T follicular helper cell (primary cell): ENCODE measurements around the gene TMEM204.

Experiments
- DNase-seq: peaks from one replicate; pipeline ENCODE4 v3.0.0-alpha.2; 2020; ENCODE audit warnings: low read depth

Gene TMEM204

GRCh38 chr16:1557576-1557975 is 24.1 kb downstream of the TMEM204 start:
- no peak for DNase-seq

- DNase-seq = peak; percentile 21
Measured at GRCh38 chr16:1559446-1559975, 26.0 kb downstream of the TMEM204 start.

- no peak for DNase-seq
Measured at GRCh38 chr16:1560153-1560552, 26.7 kb downstream of the TMEM204 start.

DNA sequence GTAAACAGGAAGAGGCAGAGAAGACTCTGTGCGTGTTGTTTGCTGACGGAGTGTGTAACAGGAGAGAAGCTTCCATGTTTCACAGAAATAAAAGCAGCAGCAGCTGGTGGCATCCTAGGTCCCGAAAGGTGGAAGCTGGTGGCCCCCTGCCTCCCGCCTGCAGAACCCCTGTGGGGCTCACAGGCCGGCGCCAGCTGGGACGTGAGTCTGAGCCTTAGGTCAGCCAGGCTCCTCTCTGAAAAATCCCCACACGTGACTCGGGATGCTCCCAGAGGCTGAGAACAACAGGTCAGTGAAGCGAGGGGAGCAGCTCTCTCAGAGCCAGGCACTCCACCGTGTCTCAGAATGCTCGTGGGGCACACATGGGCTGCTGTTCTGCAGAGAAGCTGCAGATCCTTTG is 27.4 kb downstream of the TMEM204 start:
- DNase-seq = no peak

DNA sequence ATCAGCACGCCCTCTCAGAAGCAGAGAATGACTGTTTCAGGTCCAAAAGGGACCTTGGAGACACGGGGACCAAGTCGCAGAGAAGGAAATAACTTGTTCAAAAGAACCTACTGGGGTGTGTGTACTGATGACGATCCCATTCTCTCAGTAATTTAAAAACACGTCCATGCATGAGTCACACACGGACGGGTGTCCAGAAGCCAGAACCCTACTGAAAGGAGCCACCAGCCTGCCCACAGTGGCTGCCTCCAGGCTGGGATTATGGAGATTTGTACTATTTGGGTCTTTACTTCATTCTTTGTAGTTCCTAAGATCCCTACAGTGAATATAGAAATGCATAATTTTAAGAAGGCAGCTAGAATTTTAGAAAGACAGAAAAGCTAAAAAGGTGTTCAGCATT is 27.8 kb downstream of the TMEM204 start:
- no peak for DNase-seq

- DNase-seq = no peak
Measured at GRCh38 chr16:1561836-1562235, 28.4 kb downstream of the TMEM204 start.

DNA sequence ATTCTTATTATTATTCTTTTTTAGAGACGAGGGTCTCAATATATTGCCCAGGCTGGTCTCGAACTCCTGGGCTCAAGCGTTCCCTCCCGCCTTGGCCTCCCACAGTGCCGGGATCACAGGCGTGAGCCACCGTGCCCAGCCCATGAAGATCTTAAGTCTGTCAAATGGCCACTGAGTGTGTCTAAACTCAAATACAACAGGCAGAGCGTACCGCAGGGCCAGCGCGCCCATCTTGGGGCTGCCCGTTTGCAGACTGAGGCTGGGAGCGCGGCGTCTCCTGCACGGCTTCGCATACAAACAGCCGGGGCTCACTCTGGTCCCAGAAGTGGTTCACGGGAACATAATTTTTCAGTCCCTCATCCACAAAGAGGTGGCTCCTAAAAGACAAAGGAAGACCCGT is 30.3 kb downstream of the TMEM204 start:
- DNase-seq = no peak

- no peak for DNase-seq
Measured at GRCh38 chr16:1564325-1564724, 30.9 kb downstream of the TMEM204 start.

GRCh38 chr16:1565083-1565805 is 31.8 kb downstream of the TMEM204 start:
- no peak for DNase-seq

DNA sequence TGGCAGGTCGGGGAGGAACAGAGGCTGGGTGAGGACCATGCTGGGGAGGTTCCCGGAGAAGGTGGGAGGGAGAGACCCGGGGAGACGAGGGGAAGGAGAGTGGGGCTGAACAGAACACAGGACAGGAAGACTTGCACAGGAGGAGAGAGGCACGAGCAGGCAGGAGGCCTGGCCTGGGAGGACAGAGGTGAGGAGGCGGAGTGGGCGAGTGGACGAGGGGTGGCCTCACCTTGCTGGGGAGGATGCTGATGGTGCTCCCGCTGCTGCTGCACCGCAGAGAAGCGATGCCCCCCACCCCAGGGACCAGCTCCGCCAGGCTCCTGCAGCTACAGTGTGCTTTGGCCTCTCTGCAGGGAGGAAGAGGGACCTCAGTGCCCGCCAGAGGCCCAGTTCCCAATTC is 34.5 kb downstream of the TMEM204 start:
- no peak for DNase-seq

DNA sequence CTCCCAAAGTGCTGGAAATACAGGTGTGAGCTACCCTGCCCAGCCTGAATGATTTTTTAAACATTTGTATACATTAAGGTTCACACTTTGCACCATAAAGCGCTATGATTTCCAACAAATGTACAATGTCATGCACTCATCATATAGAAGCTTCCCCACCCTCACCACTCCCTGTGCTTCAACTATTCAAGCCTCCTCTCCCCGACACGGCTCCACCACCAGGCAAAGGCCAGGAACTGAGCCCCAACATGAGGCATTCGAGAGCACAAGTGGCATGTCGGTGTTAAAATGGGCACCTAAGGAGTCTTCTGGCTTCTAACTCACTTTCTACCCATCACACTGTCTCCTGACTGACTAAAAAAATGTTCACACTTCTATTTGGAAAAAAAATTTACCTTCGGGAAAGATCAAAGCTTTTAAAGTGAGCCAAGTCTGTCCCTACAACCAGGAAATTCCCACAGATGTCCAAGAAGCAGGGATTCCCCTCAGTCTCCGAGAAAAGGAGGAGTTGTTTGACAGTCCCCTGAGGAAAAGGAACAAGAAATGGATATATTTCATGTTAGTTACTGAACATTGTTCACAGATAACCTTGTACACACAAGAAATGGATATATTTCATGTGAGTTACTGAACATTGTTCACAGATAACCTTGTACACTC is 37.7 kb downstream of the TMEM204 start:
- DNase-seq = no peak

- DNase-seq = no peak
Measured at GRCh38 chr16:1572673-1573072, 39.2 kb downstream of the TMEM204 start.

GRCh38 chr16:1573301-1573700 is 39.8 kb downstream of the TMEM204 start:
- DNase-seq = no peak

- no peak for DNase-seq
Measured at GRCh38 chr16:1575578-1575977, 42.1 kb downstream of the TMEM204 start.

DNA sequence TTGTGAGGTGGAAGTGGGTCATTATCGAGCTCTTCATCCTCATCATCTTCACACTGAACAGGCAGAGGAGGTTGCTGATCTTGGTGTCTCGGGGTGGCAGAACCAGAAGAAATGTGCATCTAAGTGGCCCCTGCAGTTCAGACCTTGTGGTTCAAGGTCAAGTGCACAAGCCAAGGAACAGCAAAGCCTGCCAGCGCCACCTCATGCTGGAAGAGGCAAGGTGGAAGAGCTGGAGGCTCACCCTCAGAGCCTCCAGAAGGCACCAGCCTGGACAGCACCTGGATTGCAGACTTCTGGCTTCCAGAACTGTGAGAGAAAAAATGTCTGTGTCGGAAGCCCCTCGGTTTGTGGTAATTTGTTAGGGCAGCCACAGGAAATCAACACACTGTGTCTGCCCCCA is 45.7 kb downstream of the TMEM204 start:
- no peak for DNase-seq

DNA sequence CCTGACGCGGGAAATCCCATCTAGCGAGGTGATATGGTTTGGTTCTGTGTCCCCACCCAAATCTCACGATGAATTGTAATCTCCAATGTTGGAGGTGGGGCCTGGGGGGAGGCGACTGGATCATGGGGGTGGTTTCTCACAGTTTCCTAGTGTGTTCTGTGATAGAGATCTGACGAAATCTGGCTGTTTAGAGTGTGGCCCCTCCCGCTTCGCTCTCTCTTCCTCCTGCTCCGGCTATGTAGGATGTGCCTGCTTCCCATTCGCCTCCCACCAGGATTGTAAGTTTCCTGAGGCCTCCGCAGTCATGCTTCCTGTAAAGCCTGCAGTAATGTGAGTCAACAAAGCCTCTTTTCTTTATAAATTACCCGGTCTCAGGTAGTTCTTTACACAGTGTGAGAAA is 46.8 kb downstream of the TMEM204 start:
- no peak for DNase-seq

GRCh38 chr16:1580956-1581355 is 47.5 kb downstream of the TMEM204 start:
- no peak for DNase-seq

DNA sequence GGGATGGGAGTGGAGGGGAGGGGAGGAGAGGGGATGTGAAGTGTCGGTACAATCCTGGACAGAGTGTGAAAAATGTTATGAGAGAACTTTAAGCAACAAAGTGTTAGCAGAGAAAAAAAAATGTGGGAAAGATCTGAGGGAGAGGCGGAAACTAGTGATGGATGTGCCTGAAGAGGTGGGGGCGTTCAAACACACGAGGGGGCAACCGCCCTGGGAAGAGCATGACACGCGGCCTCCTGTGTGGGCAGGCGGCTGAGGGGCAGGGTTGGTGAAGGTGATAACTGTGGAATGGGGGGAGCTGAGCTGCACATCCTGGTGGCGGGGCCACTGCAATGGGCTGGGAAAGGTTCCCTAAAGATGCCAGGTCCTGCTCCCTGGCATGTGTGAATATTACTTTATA is 48.3 kb downstream of the TMEM204 start:
- no peak for DNase-seq

GRCh38 chr16:1583180-1583579 is 49.7 kb downstream of the TMEM204 start:
- DNase-seq = no peak

- no peak for DNase-seq
Measured at GRCh38 chr16:1584926-1585484, 51.5 kb downstream of the TMEM204 start.

DNA sequence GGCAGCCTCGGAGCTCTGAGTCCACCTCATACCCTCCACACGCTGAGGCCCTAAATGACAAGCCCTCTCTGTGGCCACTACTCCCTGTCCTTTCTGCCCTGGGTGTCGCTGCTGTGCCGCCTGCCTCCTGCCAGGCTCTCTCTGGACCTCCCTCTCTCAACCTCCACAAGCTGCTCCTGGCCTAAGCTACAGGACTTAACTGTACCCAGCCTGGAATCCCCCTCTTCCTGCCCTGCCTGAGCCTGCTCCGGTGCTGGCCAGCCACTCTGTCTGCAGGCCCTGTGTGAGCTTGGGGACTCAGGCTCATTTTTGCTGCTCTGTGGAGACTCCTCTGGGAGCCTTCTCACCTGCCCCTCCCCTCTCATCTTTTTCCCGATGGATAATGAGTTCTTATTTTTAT is 56.9 kb downstream of the TMEM204 start:
- no peak for DNase-seq

DNA sequence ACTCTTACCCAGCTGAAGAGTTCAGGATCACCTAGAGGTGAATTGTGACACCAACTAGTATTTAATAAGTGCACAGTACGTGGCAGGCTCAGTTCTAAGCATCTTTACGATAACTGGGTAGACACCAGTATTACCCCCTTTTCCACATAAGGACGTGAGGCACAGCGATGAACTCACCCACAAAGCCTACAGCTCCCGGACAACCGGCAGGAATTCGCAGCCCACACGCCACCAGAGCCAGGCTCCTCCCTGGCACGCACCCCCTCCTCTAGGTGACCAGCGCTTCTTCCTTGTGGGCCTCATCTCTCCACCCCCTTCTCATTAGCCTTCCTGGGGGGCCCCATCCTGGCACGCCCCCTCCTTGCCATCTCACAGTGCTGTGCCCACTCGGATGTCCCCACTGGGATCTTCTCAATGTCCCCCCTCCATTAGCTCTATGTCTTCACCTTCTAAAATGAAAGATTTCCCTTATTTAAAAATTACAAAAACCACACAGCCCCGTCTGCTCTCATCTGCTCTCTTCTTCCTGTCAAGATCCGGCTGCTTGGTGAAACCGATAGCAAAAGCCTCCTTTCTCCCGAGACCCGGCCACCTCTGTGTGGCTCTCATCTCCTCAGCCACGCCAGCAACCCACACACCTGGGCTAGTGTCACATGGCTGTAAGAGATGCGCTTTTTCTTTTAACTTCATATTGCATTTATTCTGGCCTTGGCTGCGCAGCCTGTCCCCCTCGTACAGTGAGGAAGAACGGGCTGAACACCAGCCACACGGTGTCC is 57.7 kb downstream of the TMEM204 start:
- no peak for DNase-seq
